HepG2 (cell line): ENCODE results near the gene GOT1. TPM values are rescaled to one million over a fixed set of nuclear protein-coding genes. Genes with fewer than 3 reads are reported as not detected.

Experiments
- ARID4A ChIP-seq: sonication (generic); formaldehyde crosslinking; IDR thresholded peaks from 2 replicates; pipeline ENCODE4 v1.5.0; 2020; ENCODE audit warnings: mild to moderate bottlenecking, missing genetic modification reagents, borderline replicate concordance
- IRF2 ChIP-seq: IDR thresholded peaks from 2 replicates; pipeline ENCODE4 v1.6.1; 2018; ENCODE audit warnings: missing genetic modification reagents, missing compliant biosample characterization
- KDM6A ChIP-seq: IDR thresholded peaks from 2 replicates; pipeline ENCODE4 v1.6.1; 2016; ENCODE audit warnings: low read depth
- REST ChIP-seq, 2 experiments: IDR thresholded peaks; 2 replicates each; pipeline ENCODE4 v1.6.1; 2011 to 2012; ENCODE audit warnings: low read length in 2 of 2, borderline replicate concordance in 1 of 2, low read depth in 1 of 2, mild to moderate bottlenecking in 1 of 2, moderate library complexity in 1 of 2
- RORA ChIP-seq: sonication (generic); formaldehyde crosslinking; IDR thresholded peaks from 2 replicates; pipeline ENCODE4 v1.5.0; 2020; ENCODE audit warnings: mild to moderate bottlenecking, missing genetic modification reagents, moderate library complexity
- SYNCRIP ChIP-seq: fragments of 200-400 bp; formaldehyde crosslinking; IDR thresholded peaks from 2 replicates; pipeline ENCODE4 v1.6.1; 2018; ENCODE audit warnings: mild to moderate bottlenecking, low read depth, low read length; ENCODE audit not compliant: insufficient read depth
- TFE3 ChIP-seq: IDR thresholded peaks from 2 replicates; pipeline ENCODE4 v1.6.1; 2016
- ZBTB33 ChIP-seq: sonication (generic); formaldehyde crosslinking; IDR thresholded peaks from 2 replicates; pipeline ENCODE4 v1.4.0; 2020; ENCODE audit warnings: missing genetic modification reagents
- ZEB1 ChIP-seq: IDR thresholded peaks from 2 replicates; pipeline ENCODE4 v1.6.1; 2012; ENCODE audit warnings: mild to moderate bottlenecking, low read depth, inconsistent platforms; ENCODE audit not compliant: insufficient replicate concordance
- ZNF382 ChIP-seq: sonication (generic); formaldehyde crosslinking; IDR thresholded peaks from 2 replicates; pipeline ENCODE4 v1.5.0; 2020; ENCODE audit warnings: missing genetic modification reagents, mild to moderate bottlenecking, borderline replicate concordance
- ZNF484 ChIP-seq: sonication (generic); formaldehyde crosslinking; IDR thresholded peaks from 2 replicates; pipeline ENCODE4 v1.5.1; 2020; ENCODE audit warnings: mild to moderate bottlenecking, low read depth, missing genetic modification reagents, borderline replicate concordance
- polyA plus RNA-seq, 8 experiments: library from polyadenylated mRNA; depleted of rRNA in 3 of 8; stranded (reverse) in 7 of 8; unstranded in 1 of 8; fragments of >200 nt; fragmentation: Illumina TruSeq in 4 of 8; extraction: Trizol in 4 of 8; gene quantifications; 2 replicates each; pipeline versions ENCODE4 v1.2.1 to v1.2.3, GENCODE V29; 2011 to 2016; ENCODE audit warnings: low read depth in 4 of 8, missing spikeins in 1 of 8, mixed read lengths in 1 of 8; ENCODE audit not compliant: insufficient read depth in 1 of 8
- total RNA-seq, 5 experiments: library from RNA; depleted of rRNA; stranded (reverse); fragments of >200 nt; fragmentation: Illumina TruSeq; extraction: Trizol; gene quantifications; 2 replicates each; pipeline ENCODE4 v1.2.3, GENCODE V29; 2016; ENCODE audit warnings: low read depth in 1 of 5

Gene GOT1
- total and polyA plus RNA-seq, 2 of the 13 experiments (the other 11 are each of a cell fraction or from before 2014, with no cell fraction given), result 81.2 to 102 TPM

- TF ChIP-seq REST (IDR thresholded peaks at IDR 0.05; ENCODE audit: borderline replicate concordance in 1 of 2, low read depth in 1 of 2, low read length in 2 of 2) (peak in 1 of 2 experiments; percentile 59; a peak in 1 of 4 replicates), RORA (CRISPR knock-in tag) (no peak), KDM6A (peak; percentile 39; the same call in 1 of the 2 replicates), TFE3 (CRISPR knock-in tag) (peak; percentile 50; the same call in 1 of the 2 replicates), IRF2 (CRISPR knock-in tag) (peak; percentile 56; the same call in 1 of the 2 replicates), ZNF484 (no peak), ZBTB33 (no peak), ARID4A (CRISPR knock-in tag) (peak; percentile 74; the same call in 1 of the 2 replicates), ZNF382 (no peak), ZEB1 (peak; percentile 95), SYNCRIP (no peak)
Observed at GRCh38 chr10:99395750-99396445, 34.5 kb downstream of the GOT1 start (continued).
